Loucy (cell line): ENCODE measurements around the gene GNGT1.

Source experiments
- CTCF ChIP-seq: fragments of 200-600 bp; sonication (generic); conservative IDR thresholded peaks from 2 replicates; pipeline ENCODE4 v1.5.1; 2014; ENCODE audit warnings: mild to moderate bottlenecking, antibody characterized with exemption, low read length
- EZH2phosphoT487 ChIP-seq: fragments of 200-600 bp; IDR thresholded peaks from 2 replicates; pipeline ENCODE4 v1.6.1; 2018; ENCODE audit warnings: antibody characterized with exemption, mild to moderate bottlenecking, moderate library complexity, borderline replicate concordance

- no peak for TF ChIP-seq CTCF
- no peak for TF ChIP-seq EZH2phosphoT487
Observed at GRCh38 chr7:93920496-93921182, 14.3 kb downstream of the GNGT1 start.
